Activated naive CD8-positive, alpha-beta T cell treated with anti-CD3 and anti-CD28 coated beads for 36 hours (primary cell): Measurements from ENCODE around the gene FCER1G. TPM values are rescaled to one million over a fixed set of nuclear protein-coding genes. Genes with fewer than 3 reads are reported as not detected.
"Not testable (repeated sequence)": the region's sequence is repeated elsewhere in the genome, so short reads cannot be mapped to it uniquely, and the experiment has no call there.

Experiments used
- DNase-seq: peaks from one replicate; pipeline ENCODE4 v3.0.0; 2021
- H3K27ac Mint-ChIP-seq: one replicate; pipeline ENCODE4 v1.8.0; 2022; ENCODE audit warnings: mild to moderate bottlenecking, moderate library complexity, mixed read lengths
- H3K27me3 Mint-ChIP-seq: one replicate; pipeline ENCODE4 v1.8.0; 2022; ENCODE audit warnings: mild to moderate bottlenecking, mixed read lengths
- H3K36me3 Mint-ChIP-seq: one replicate; pipeline ENCODE4 v1.8.0; 2021; ENCODE audit warnings: mild to moderate bottlenecking, mixed read lengths
- H3K4me1 Mint-ChIP-seq: one replicate; pipeline ENCODE4 v1.8.0; 2021; ENCODE audit warnings: mixed read lengths
- H3K4me3 Mint-ChIP-seq: one replicate; pipeline ENCODE4 v1.8.0; 2022; ENCODE audit warnings: mild to moderate bottlenecking, moderate library complexity, mixed read lengths
- H3K9me3 Mint-ChIP-seq: one replicate; pipeline ENCODE4 v1.8.0; 2022; ENCODE audit warnings: mixed read lengths
- total RNA-seq, 2 experiments: library from RNA; stranded (reverse); gene quantifications; one replicate each; pipeline ENCODE4 v1.2.3, GENCODE V29; 2021

Gene FCER1G
- total RNA-seq, 2 experiments from 2014 or later, result 1.2 to 3.0 TPM

DNA sequence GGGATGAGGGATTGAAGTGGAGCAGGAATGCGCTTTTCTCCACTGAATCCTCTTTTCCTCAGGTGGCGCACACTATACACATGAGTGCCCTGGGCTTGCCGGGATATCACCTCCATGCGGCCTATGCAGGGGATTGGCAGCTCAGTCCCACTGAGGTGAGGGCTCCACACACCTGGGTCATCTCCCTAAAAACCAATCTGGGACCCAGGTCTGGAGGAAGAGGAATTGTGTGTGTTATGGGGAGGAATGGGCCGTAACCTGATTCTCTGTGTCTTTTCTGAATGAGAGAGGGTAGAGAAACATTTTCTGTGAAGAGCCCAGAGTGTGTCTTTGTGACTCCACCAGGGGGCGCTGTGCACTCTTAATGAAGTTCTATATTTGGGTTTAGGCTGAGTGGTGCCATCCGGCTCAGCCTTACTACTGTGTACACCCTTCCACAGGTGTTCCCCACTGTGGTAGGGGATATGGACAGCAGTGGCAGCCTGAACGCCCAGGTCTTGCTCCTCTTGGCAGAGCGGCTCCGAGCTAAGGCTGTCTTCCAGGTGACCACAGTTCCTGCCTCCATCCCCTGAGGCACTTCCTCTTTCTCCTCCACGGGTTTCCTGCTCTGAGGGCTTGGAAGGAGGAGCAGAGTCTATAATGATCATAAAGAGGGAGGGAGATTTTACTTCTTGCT lies 12.2 kb downstream of the FCER1G start:
- peak overlapping the region; percentile 95 for H3K4me3 Mint-ChIP-seq
- peaks cover 27% of the 10 kb centered on the region for H3K4me1 Mint-ChIP-seq
- peak; percentile 81 for DNase-seq
- H3K36me3 Mint-ChIP-seq, result peaks cover 13% of the 10 kb centered on the region
- H3K27ac Mint-ChIP-seq, result peak overlapping the region; percentile 96
- no peaks in the 10 kb centered on the region for H3K27me3 Mint-ChIP-seq
- H3K9me3 Mint-ChIP-seq, result no peaks in the 10 kb centered on the region

DNA sequence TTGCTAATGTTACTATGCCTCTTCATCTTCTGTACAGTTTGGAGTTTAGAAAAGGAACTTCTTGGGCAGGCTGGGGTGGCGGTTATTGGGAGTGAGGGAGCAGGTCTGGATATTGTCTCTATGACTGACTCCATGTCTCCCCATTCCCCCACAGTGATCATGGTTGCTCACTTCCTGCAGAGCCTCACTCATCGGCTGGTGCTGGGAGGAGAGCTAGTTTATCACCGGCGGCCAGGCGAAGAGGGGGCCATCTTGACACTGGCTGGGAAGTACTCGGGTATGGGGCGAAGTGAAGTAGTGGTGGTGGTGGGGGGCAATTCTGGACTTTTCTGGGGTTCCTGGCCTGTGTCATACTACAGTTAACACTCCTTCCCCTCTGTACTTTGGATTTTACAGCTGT lies 12.9 kb downstream of the FCER1G start:
- H3K27ac Mint-ChIP-seq, result no peak overlapping the region
- H3K27me3 Mint-ChIP-seq, result no peaks in the 10 kb centered on the region
- H3K36me3 Mint-ChIP-seq, result peaks cover 13% of the 10 kb centered on the region
- peaks cover 27% of the 10 kb centered on the region for H3K4me1 Mint-ChIP-seq
- no peak for DNase-seq
- no peaks in the 10 kb centered on the region for H3K9me3 Mint-ChIP-seq
- H3K4me3 Mint-ChIP-seq, result peak overlapping the region; percentile 95

DNA sequence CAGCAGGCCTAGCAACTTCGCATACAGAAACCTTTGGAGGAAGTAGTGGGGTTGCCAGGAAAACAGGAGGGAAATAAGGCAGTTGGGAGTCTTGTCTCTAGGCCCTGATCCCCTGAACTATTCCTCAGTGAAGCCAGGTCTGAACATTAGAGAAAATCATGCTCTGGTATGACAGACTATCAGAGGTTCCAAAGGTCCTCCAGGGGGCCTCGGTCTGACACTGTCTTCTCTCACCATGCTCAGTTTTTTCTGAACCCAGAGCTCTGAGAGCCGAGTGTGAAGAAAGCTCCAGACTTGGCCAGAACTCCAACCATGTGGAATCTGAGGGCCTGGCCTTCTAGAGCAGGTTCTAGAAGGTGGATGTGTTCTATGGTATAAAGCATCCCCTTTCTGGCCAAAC lies 14.8 kb downstream of the FCER1G start:
- H3K27me3 Mint-ChIP-seq, result no peaks in the 10 kb centered on the region
- no peak for DNase-seq
- H3K27ac Mint-ChIP-seq, result no peak overlapping the region
- peaks cover 13% of the 10 kb centered on the region for H3K36me3 Mint-ChIP-seq
- H3K9me3 Mint-ChIP-seq, result no peaks in the 10 kb centered on the region
- H3K4me3 Mint-ChIP-seq, result no peak overlapping the region
- peaks cover 23% of the 10 kb centered on the region for H3K4me1 Mint-ChIP-seq

DNA sequence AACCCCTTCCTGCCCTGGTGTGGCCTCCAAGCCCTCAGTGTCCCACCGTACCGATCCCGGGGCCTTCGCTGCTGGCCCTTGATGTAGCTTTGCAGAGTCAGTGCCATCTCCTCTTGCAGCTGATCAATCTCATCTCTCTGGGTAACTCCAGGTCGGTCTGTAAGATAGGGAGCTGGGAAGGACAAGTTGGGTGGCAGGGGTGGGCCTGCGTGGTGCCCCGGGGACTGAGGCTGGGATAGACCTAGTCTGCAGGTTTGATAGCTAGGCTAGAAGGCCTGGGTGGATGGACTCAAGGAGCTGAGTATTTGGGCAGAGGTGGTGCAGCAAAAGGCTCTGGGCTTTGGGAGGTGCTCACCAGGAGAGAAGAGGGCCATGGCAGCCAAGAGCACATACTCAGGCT lies 15.7 kb downstream of the FCER1G start:
- H3K27ac Mint-ChIP-seq, result peak overlapping the region; percentile 14
- H3K4me3 Mint-ChIP-seq, result no peak overlapping the region

DNA sequence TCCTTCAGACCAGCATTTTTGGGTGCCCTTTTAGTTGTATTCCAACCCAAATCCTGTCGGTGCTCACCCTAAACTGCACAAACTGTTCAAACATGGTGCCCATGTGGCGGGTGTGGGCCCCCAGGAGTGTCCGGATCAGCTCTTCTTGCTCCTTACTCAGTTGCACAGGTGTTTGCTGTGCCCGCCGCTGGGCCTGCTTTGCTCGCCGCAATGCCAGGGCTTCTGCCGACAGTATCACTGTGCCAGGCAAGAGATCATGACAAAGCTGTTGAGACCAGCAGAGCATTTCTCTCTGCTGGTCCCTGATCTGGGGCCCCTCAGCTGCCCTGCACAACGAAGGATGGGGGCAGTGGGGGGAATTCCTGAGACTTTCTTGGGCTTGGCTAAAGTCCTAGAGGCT lies 18.0 kb downstream of the FCER1G start:
- Mint-ChIP-seq H3K27me3 (no peaks in the 10 kb centered on the region), H3K36me3 (peaks cover 7% of the 10 kb centered on the region), H3K9me3 (no peaks in the 10 kb centered on the region), H3K4me3 (no peak overlapping the region), H3K27ac (no peak overlapping the region), H3K4me1 (no peaks in the 10 kb centered on the region)
- DNase-seq, result no peak

More for the DNA sequence above, 15.7 kb downstream of the FCER1G start:
- Mint-ChIP-seq H3K27me3 (no peaks in the 10 kb centered on the region), H3K4me1 (peaks cover 17% of the 10 kb centered on the region), H3K36me3 (peaks cover 13% of the 10 kb centered on the region), H3K9me3 (no peaks in the 10 kb centered on the region)
- no peak for DNase-seq

DNA sequence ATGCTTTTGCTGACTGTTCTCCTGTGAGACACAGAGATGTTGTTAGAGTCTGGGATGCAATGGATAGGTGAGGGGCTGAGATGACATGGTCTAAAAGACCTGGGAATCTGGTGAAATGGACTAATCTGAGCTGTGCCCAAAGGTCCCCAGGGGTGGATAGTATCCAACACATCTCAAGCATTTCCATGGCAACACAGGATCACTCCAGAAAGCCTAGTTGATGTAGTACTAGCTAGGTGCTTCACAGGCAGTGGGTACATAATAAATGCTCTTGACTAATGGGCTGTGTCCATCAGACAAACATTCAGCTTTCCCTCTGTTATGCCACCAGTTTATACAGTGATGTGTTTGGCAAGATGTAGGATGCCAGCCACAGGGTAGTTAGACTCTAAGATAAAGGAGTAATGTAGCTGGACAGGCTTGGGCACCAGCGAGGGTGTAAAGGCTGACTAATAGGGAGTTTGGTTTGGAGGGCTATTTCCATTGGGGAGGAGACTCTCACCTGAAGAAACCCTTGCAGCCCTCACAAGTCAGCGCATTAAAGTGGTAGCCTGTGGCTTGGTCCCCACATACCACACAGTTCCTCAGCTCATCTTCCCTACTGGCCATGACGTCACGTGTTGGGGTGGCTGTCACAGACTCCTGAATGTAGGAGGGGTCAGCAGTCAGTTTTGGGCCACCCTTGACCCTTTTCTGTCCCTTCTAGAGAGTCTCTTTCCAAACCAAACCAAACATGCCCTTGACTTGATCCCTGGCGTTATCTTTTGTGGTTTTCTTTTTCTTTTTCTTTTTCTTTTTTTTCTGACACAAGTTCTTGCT lies 21.1 kb downstream of the FCER1G start:
- no peaks in the 10 kb centered on the region for H3K36me3 Mint-ChIP-seq
- no peaks in the 10 kb centered on the region for H3K4me1 Mint-ChIP-seq

DNA sequence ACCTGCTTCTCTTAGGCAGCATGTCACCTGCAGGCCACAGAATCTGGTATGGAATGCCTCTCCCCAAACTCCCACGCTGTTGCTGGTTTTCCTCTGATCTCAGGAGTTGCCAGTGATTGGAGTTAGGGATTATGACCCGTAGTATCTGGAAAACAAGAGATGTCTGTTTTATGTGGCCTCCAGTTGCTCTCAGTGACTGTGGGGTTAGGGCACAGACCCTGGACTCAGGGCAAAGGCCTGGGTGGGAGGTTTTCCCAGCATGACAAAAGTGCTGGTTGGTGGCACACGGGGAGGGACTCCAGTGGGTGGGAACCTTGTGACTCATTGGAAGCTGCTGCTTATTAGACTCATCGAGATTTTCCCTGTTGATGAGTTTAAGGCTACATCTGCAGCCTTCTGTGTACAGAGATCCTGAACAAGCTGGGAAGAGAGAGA lies 23.0 kb downstream of the FCER1G start, which contains the start of gene NR1I3:
Gene NR1I3 (minus strand): TSS at position 165 of the 435 bp plus-strand sequence. CDS start 1,638 bp downstream, outside the sequence.
- Mint-ChIP-seq H3K4me3 (no peak within 1 kb of the TSS), H3K27ac (no peak within 1 kb of the TSS), H3K9me3 (no peaks in the 10 kb centered on the region), H3K4me1 (no peaks in the 10 kb centered on the region), H3K27me3 (no peaks in the 10 kb centered on the region), H3K36me3 (no peaks in the 10 kb centered on the region)
- no peak for DNase-seq

More for the DNA sequence above, 21.1 kb downstream of the FCER1G start:
- no peak overlapping the region for H3K27ac Mint-ChIP-seq
- no peak for DNase-seq
- H3K27me3 Mint-ChIP-seq, result no peaks in the 10 kb centered on the region
- no peak overlapping the region for H3K4me3 Mint-ChIP-seq
- H3K9me3 Mint-ChIP-seq, result no peaks in the 10 kb centered on the region

DNA sequence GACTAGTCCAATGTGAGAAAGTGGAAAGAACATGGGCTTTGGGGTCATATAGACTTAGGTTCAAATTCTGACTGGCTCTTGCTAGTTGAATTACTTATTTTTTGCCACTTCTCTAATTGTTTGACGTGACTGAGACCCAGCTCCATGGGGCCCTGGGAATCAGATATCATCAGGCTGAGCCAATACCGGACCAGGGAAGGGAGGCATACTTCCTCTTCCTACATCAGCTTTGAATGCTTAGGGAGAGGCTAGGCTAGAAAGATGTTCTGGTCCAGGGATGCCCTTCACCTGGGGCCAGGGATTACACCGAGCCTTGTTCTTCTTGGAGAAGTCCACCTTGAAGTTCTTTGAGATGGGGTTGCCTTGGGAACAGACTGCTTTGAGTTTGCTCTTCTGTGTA lies 26.6 kb downstream of the FCER1G start:
- no peak overlapping the region for H3K4me3 Mint-ChIP-seq
- no peaks in the 10 kb centered on the region for H3K4me1 Mint-ChIP-seq
- no peak for DNase-seq
- H3K9me3 Mint-ChIP-seq, result no peaks in the 10 kb centered on the region
- H3K27me3 Mint-ChIP-seq, result no peaks in the 10 kb centered on the region
- H3K27ac Mint-ChIP-seq, result no peak overlapping the region
- H3K36me3 Mint-ChIP-seq, result no peaks in the 10 kb centered on the region

DNA sequence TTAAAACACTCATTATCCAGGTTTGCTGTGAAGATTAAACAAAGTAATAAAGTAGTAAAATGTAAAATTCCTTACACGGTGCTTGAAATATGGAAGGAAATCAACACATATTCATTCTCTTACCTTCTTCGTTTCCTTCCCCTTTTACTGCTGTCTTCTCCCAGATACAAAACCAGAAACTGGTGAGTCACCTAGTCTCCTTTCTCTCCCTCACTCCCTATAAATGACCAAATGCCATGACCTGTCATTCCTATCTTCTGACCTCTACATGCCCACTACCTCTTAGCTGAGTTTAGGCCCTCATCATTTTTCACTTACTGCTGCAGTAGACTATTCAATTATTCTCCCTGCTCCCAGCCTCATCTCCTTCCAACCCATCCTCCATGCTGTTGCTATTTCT lies 27.2 kb downstream of the FCER1G start:
- no peak for DNase-seq
- Mint-ChIP-seq H3K9me3 (no peaks in the 10 kb centered on the region), H3K4me1 (no peaks in the 10 kb centered on the region), H3K36me3 (no peaks in the 10 kb centered on the region), H3K27me3 (no peaks in the 10 kb centered on the region), H3K27ac (no peak overlapping the region), H3K4me3 (no peak overlapping the region)

DNA sequence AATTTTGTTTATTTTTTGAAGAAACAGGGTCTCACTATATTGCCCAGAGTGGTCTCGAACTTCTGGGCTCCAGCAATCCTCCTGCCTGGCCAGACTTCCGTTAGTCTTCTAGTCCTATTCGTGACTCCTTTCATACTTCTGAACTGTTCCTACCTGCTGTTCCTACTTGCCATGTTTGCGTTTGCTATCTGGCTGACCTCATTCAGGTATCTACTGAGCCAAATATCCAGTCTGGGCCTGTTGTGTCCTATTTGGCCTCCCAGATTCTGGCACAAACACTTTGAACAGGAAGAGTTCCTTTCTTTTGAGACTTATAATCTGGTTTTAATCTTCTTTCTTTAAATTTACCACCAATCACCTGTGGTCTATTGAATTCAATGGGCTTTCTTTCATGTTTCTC lies 29.8 kb downstream of the FCER1G start:
- Mint-ChIP-seq H3K36me3 (peaks cover 2% of the 10 kb centered on the region), H3K27ac (no peak overlapping the region), H3K27me3 (no peaks in the 10 kb centered on the region), H3K9me3 (peaks cover 1% of the 10 kb centered on the region), H3K4me3 (no peak overlapping the region), H3K4me1 (no peaks in the 10 kb centered on the region)
- no peak for DNase-seq

DNA sequence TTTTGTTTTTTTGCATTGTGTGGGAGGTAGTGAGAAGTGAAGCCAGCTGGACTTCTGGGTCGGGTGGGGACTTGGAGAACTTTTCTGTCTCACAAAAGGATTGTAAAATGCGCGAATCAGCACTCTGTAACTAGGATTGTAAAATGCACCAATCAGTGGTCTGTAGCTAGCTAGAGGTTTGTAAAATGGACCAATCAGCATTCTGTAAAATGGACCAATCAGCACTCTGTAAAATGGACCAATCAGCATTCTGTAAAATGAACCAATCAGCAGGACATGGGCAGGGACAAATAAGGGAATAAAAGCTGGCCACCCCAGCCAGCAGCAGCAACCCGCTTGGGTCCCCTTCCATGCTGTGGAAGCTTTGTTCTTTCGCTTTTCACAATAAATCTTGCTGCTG lies 35.0 kb downstream of the FCER1G start:
- not testable (repeated sequence) for DNase-seq, H3K27ac Mint-ChIP-seq, H3K4me1 Mint-ChIP-seq, H3K27me3 Mint-ChIP-seq, H3K4me3 Mint-ChIP-seq, H3K36me3 Mint-ChIP-seq, H3K9me3 Mint-ChIP-seq

DNA sequence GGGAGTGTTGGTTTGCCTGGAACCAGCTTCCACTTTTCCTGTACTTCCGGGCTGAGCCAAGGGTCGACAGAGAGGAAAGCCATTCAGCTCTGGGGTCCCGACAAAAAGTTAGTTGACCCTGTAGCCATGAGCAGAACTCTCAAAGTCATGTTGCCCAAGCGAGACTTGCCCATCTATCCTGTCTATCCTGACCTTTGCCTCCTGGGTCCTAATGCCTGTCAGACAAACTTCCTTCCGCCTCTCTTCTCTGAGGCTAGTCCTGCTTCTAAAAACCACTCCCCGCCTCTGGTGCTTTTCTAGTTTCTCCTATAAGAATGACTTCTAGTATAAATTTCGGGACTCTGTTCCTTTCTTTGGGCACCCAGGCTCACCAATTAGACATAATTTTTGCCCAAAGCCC lies 35.7 kb downstream of the FCER1G start:
- H3K27me3 Mint-ChIP-seq, result peaks cover 3% of the 10 kb centered on the region
- H3K4me3 Mint-ChIP-seq, result no peak overlapping the region
- no peak for DNase-seq
- peaks cover 5% of the 10 kb centered on the region for H3K9me3 Mint-ChIP-seq
- peaks cover 6% of the 10 kb centered on the region for H3K36me3 Mint-ChIP-seq
- H3K4me1 Mint-ChIP-seq, result no peaks in the 10 kb centered on the region
- H3K27ac Mint-ChIP-seq, result no peak overlapping the region

DNA sequence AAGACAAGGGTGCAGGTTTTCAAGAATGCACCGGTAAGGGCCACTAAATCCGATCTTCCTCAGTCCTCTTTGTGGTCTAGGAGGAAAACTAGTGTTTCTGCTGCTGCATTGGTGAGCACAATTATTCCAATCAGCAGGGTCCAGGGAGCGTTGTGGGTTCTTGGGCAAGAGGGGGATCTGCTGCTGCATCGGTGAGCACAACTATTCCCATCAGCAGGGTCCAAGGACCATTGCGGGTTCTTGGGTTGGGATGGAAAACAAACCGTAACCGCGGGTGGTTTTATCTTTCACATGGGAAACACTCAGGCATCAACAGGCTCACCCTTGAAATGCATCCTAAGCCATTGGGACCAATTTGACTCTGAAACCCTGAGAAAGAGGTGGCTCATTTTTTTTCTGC lies 36.5 kb downstream of the FCER1G start:
- peaks cover 6% of the 10 kb centered on the region for H3K9me3 Mint-ChIP-seq
- no peak overlapping the region for H3K4me3 Mint-ChIP-seq
- peaks cover 6% of the 10 kb centered on the region for H3K36me3 Mint-ChIP-seq
- no peaks in the 10 kb centered on the region for H3K4me1 Mint-ChIP-seq
- no peak for DNase-seq
- no peak overlapping the region for H3K27ac Mint-ChIP-seq
- peaks cover 3% of the 10 kb centered on the region for H3K27me3 Mint-ChIP-seq

DNA sequence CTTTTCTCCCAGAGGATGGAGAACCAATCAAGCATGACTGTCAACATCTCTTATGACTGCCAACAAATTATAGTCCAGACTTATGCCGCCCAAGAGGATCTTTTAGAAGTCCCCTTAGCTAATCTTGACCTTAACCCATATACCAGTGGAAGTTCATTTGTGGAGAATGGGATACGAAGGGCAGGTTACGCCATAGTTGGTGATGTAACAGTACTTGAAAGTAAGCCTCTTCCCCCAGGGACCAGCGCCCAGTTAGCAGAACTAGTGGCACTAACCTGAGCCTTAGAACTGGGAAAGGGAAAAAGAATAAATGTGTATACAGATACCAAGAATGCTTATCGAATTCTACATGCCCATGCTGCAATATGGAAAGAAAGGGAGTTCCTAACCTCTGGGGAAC lies 40.2 kb downstream of the FCER1G start:
- not testable (repeated sequence) for H3K4me3 Mint-ChIP-seq, H3K27ac Mint-ChIP-seq, H3K4me1 Mint-ChIP-seq, DNase-seq
- Mint-ChIP-seq H3K36me3 (peaks cover 11% of the 10 kb centered on the region), H3K9me3 (peaks cover 18% of the 10 kb centered on the region), H3K27me3 (peaks cover 40% of the 10 kb centered on the region)

DNA sequence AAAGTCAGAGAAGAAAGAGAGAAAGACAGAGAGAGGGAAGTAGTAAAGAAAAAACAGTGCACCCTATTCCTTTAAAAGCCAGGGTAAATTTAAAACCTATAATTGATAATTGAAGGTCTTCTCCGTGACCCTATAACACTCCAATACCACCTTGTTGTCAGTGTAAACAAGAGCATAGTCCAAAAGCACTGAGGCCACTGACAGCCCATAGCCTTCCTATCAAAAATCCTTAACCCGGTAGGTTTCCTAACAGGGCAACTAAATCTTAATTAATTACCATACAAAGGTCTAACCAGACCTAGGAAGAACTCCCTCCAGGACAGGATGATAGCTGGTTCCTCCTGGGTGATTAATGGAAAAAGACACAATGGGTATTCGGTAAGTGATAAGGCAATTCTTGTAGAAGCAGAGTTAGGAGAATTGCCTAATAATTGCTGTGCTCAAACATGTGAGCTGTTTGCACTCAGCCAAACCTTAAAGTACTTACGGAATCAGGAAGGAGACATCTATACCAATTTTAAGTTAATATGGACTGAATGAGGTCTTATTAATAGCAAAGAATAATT lies 40.9 kb downstream of the FCER1G start:
- not testable (repeated sequence) for H3K4me1 Mint-ChIP-seq, DNase-seq, H3K27ac Mint-ChIP-seq, H3K4me3 Mint-ChIP-seq
- H3K9me3 Mint-ChIP-seq, result peaks cover 18% of the 10 kb centered on the region
- peaks cover 11% of the 10 kb centered on the region for H3K36me3 Mint-ChIP-seq
- peaks cover 48% of the 10 kb centered on the region for H3K27me3 Mint-ChIP-seq
